ENCODE results near the gene TLL2.

Gene TLL2

GRCh38 chr10:96319754-96320474 lies 193.8 kb downstream of the TLL2 start:
- no peak for DNase-seq (ENCODE audit: low read depth)

GRCh38 chr10:96317067-96317833 lies 196.5 kb downstream of the TLL2 start:
- DNase-seq (ENCODE audit: low read depth), result no peak

All from non-pigmented ciliary epithelial cell (primary cell).